H1 (cell line): ENCODE results near the gene PAXX. TPM values are rescaled to one million over a fixed set of nuclear protein-coding genes. Genes with fewer than 3 reads are reported as not detected.

Experiments
- CTCF ChIA-PET: fragments of 300-600 bp; sonication (Branson Sonifier 250); formaldehyde crosslinking; loops from one replicate; lab custom pipeline; 2021; ENCODE audit not compliant: partially characterized antibody; lab: Charles Lee
- POLR2A ChIA-PET: fragments of 300-600 bp; sonication (Branson Sonifier 250); formaldehyde crosslinking; loops from one replicate; lab custom pipeline; 2021; ENCODE audit warnings: inconsistent platforms; ENCODE audit not compliant: partially characterized antibody; lab: Charles Lee
- DNase-seq, 2 experiments: peaks; one replicate each; pipeline versions ENCODE4 v3.0.0 to v3.0.0-alpha.2; 2010 to 2022; ENCODE audit warnings: low spot score in 2 of 2, low read depth in 1 of 2, mixed read lengths in 1 of 2
- FAIRE-seq: peaks from 2 replicates; lab custom pipeline; 2011; peaks lifted over from hg19 to GRCh38; lab: Jason Lieb, UNC
- H2AFZ ChIP-seq: 2 replicates; pipeline ENCODE4 v1.8.1; 2012; ENCODE audit warnings: low read length, inconsistent platforms
- H2AK5ac ChIP-seq: 2 replicates; pipeline ENCODE4 v1.6.1; 2013; ENCODE audit warnings: low read depth, low read length
- H2BK120ac ChIP-seq: replicated peaks from 2 replicates; pipeline ENCODE3; 2013; ENCODE audit warnings: low read depth, low read length, inconsistent platforms
- H2BK12ac ChIP-seq: 2 replicates; pipeline ENCODE4 v1.6.1; 2013; ENCODE audit warnings: low read depth, low read length
- H2BK15ac ChIP-seq: 2 replicates; pipeline ENCODE4 v1.6.1; 2013; ENCODE audit warnings: low read length
- H2BK20ac ChIP-seq: 2 replicates; pipeline ENCODE4 v1.6.1; 2013; ENCODE audit warnings: low read length
- H2BK5ac ChIP-seq: 2 replicates; pipeline ENCODE4 v1.6.1; 2013; ENCODE audit warnings: low read depth, low read length
- H3K14ac ChIP-seq: 2 replicates; pipeline ENCODE4 v1.6.1; 2013; ENCODE audit warnings: inconsistent platforms; ENCODE audit not compliant: insufficient read length
- H3K18ac ChIP-seq: 2 replicates; pipeline ENCODE4 v1.6.1; 2013; ENCODE audit warnings: low read length; ENCODE audit errors: extremely low read depth
- H3K23ac ChIP-seq: 2 replicates; pipeline ENCODE4 v1.6.1; 2013; ENCODE audit warnings: inconsistent platforms; ENCODE audit not compliant: insufficient read length
- H3K23me2 ChIP-seq: 2 replicates; pipeline ENCODE4 v1.6.1; 2013; ENCODE audit warnings: low read depth, low read length
- H3K27ac ChIP-seq: 2 replicates; pipeline ENCODE4 v1.6.1; 2011; ENCODE audit warnings: low read depth, low read length, inconsistent platforms
- H3K27me3 ChIP-seq, 4 experiments: replicated peaks in 1 of 4; 1 replicate in 1 of 4; 2 replicates in 3 of 4; pipeline versions ENCODE4 v1.6.1 to v1.8.1; 2011 to 2013; ENCODE audit warnings: low read length in 3 of 4, mild to moderate bottlenecking in 3 of 4, inconsistent platforms in 2 of 4, mixed read lengths in 2 of 4, moderate library complexity in 1 of 4; ENCODE audit not compliant: control insufficient read depth in 3 of 4, insufficient read depth in 3 of 4; ENCODE audit errors: extremely low read depth in 1 of 4
- H3K36me3 ChIP-seq, 4 experiments: 2 replicates each; pipeline versions ENCODE4 v1.6.1 to v1.8.1; 2011 to 2013; ENCODE audit warnings: mild to moderate bottlenecking in 4 of 4, low read length in 3 of 4, moderate library complexity in 2 of 4, control low read depth in 1 of 4, inconsistent platforms in 1 of 4; ENCODE audit not compliant: insufficient read depth in 4 of 4, control insufficient read depth in 2 of 4
- H3K4ac ChIP-seq: replicated peaks from 2 replicates; pipeline ENCODE3; 2013; ENCODE audit warnings: low read length, low read depth, mixed read lengths, inconsistent platforms; ENCODE audit not compliant: insufficient read length
- H3K4me1 ChIP-seq, 4 experiments: replicated peaks in 1 of 4; 1 replicate in 1 of 4; 2 replicates in 3 of 4; pipeline versions ENCODE4 v1.6.1 to v1.8.1; 2011 to 2013; ENCODE audit warnings: low read length in 3 of 4, inconsistent platforms in 2 of 4, mixed read lengths in 1 of 4; ENCODE audit not compliant: insufficient read depth in 4 of 4, control insufficient read depth in 3 of 4
- H3K4me2 ChIP-seq, 2 experiments: 2 replicates each; pipeline versions ENCODE4 v1.6.1 to v1.8.1; 2011 to 2013; ENCODE audit warnings: low read depth in 2 of 2, low read length in 2 of 2, control low read depth in 1 of 2, inconsistent platforms in 1 of 2, mild to moderate bottlenecking in 1 of 2; ENCODE audit not compliant: insufficient read depth in 1 of 2
- H3K4me3 ChIP-seq, 4 experiments: fragments of 200-600, 300-600 bp in 1 of 4; sonication (generic), shearing (Covaris generic), sonication (Bioruptor Twin) in 1 of 4; 2 replicates each; pipeline versions ENCODE4 v1.5.1 to v1.8.1; 2011 to 2016; ENCODE audit warnings: low read length in 4 of 4, low read depth in 3 of 4, control low read depth in 2 of 4, inconsistent platforms in 2 of 4, mild to moderate bottlenecking in 2 of 4, mixed read lengths in 1 of 4, moderate library complexity in 1 of 4; ENCODE audit not compliant: insufficient read depth in 2 of 4; ENCODE audit errors: extremely low read depth in 1 of 4
- H3K56ac ChIP-seq: replicated peaks from 2 replicates; pipeline ENCODE3; 2013; ENCODE audit warnings: low read depth, mild to moderate bottlenecking, mixed read lengths, low read length, inconsistent platforms; ENCODE audit not compliant: insufficient read length
- H3K79me1 ChIP-seq: 2 replicates; pipeline ENCODE4 v1.6.1; 2013; ENCODE audit warnings: low read depth, low read length, control low read depth
- H3K79me2 ChIP-seq, 2 experiments: 2 replicates each; pipeline versions ENCODE4 v1.6.1 to v1.8.1; 2012 to 2013; ENCODE audit warnings: low read length in 2 of 2, mild to moderate bottlenecking in 2 of 2, inconsistent platforms in 1 of 2; ENCODE audit not compliant: insufficient read depth in 2 of 2, control insufficient read depth in 1 of 2
- H3K9ac ChIP-seq, 4 experiments: replicated peaks in 1 of 4; 1 replicate in 1 of 4; 2 replicates in 3 of 4; pipeline versions ENCODE4 v1.6.1 to v1.8.1; 2011 to 2013; ENCODE audit warnings: low read depth in 3 of 4, low read length in 3 of 4, control low read depth in 2 of 4, mild to moderate bottlenecking in 2 of 4, moderate library complexity in 2 of 4, inconsistent platforms in 1 of 4; ENCODE audit errors: extremely low read depth in 1 of 4
- H3K9me3 ChIP-seq, 2 experiments: 2 replicates each; pipeline versions ENCODE4 v1.6.1 to v1.8.1; 2012 to 2013; ENCODE audit warnings: mild to moderate bottlenecking in 2 of 2, moderate library complexity in 2 of 2, control low read depth in 1 of 2, inconsistent platforms in 1 of 2, low read depth in 1 of 2, low read length in 1 of 2, mixed read lengths in 1 of 2; ENCODE audit not compliant: insufficient read depth in 2 of 2
- H4K20me1 ChIP-seq, 2 experiments: replicated peaks in 1 of 2; 2 replicates each; pipeline versions ENCODE3 to v1.8.1; 2011 to 2013; ENCODE audit warnings: inconsistent platforms in 2 of 2, low read length in 2 of 2, mild to moderate bottlenecking in 1 of 2; ENCODE audit not compliant: insufficient read depth in 2 of 2, control insufficient read depth in 1 of 2
- H4K5ac ChIP-seq: 2 replicates; pipeline ENCODE4 v1.6.1; 2013; ENCODE audit warnings: low read length, low read depth, mixed read lengths, inconsistent platforms; ENCODE audit not compliant: insufficient read length
- H4K8ac ChIP-seq: 2 replicates; pipeline ENCODE4 v1.8.0; 2013; ENCODE audit warnings: mild to moderate bottlenecking, moderate library complexity, low read length, inconsistent platforms; ENCODE audit not compliant: insufficient read depth; ENCODE audit errors: extremely low read depth
- H4K91ac ChIP-seq: replicated peaks from 2 replicates; pipeline ENCODE3; 2013; ENCODE audit warnings: low read length, mixed read lengths, inconsistent platforms; ENCODE audit not compliant: insufficient read length
- ASH2L ChIP-seq: fragments of 200-600, 300-600 bp; sonication (generic); IDR thresholded peaks from one replicate; pipeline ENCODE4 v1.7.1; 2017; ENCODE audit warnings: low read length
- CEBPB ChIP-seq: IDR thresholded peaks from 2 replicates; pipeline ENCODE4 v1.6.1; 2012; ENCODE audit warnings: low read depth, low read length
- CHD1 ChIP-seq: IDR thresholded peaks from 2 replicates; pipeline ENCODE4 v1.6.1; 2012; ENCODE audit warnings: low read depth, low read length, improper control_type of control experiment
- CTBP2 ChIP-seq: IDR thresholded peaks from 2 replicates; pipeline ENCODE4 v1.7.0; 2011; ENCODE audit warnings: borderline replicate concordance, mild to moderate bottlenecking, moderate library complexity, mixed read lengths, low read length; ENCODE audit not compliant: insufficient read depth, insufficient read length
- GABPA ChIP-seq: IDR thresholded peaks from 2 replicates; pipeline ENCODE4 v1.6.1; 2011; ENCODE audit warnings: mild to moderate bottlenecking, low read length, moderate library complexity, borderline replicate concordance; ENCODE audit not compliant: insufficient read depth
- NANOG ChIP-seq: IDR thresholded peaks from 2 replicates; pipeline ENCODE4 v1.6.1; 2011; ENCODE audit warnings: low read length, low read depth, mild to moderate bottlenecking, inconsistent platforms; ENCODE audit not compliant: insufficient read depth, poor library complexity, severe bottlenecking
- POLR2AphosphoS5 ChIP-seq: IDR thresholded peaks from 2 replicates; pipeline ENCODE4 v1.6.1; 2011; ENCODE audit warnings: low read depth, low read length
- POU5F1 ChIP-seq: IDR thresholded peaks from 2 replicates; pipeline ENCODE4 v1.6.1; 2011; ENCODE audit warnings: low read depth, mild to moderate bottlenecking, low read length, moderate library complexity
- RBBP5 ChIP-seq: IDR thresholded peaks from 2 replicates; pipeline ENCODE4 v1.7.1; 2012; ENCODE audit warnings: low read depth, mild to moderate bottlenecking, inconsistent platforms, low read length, moderate library complexity, borderline replicate concordance
- RFX5 ChIP-seq: IDR thresholded peaks from 2 replicates; pipeline ENCODE4 v1.6.1; 2011; ENCODE audit warnings: low read depth, low read length, improper control_type of control experiment, borderline replicate concordance
- SIN3A ChIP-seq, 2 experiments: IDR thresholded peaks in 1 of 2; conservative IDR thresholded peaks in 1 of 2; 2 replicates each; pipeline ENCODE4 v1.6.1; 2011 to 2012; ENCODE audit warnings: low read length in 2 of 2, improper control_type of control experiment in 1 of 2, low read depth in 1 of 2, mild to moderate bottlenecking in 1 of 2
- YY1 ChIP-seq: IDR thresholded peaks from 2 replicates; pipeline ENCODE4 v1.6.1; 2011; ENCODE audit warnings: low read depth, mild to moderate bottlenecking, low read length
- WGBS, 2 experiments: shearing (Covaris generic) in 1 of 2; methylation state at CpG; one replicate each; pipeline versions ENCODE4 v1.1.6 to v1.1.7; 2013 to 2015; ENCODE audit warnings: low lambda C conversion rate in 2 of 2, mixed read lengths in 2 of 2, inconsistent platforms in 1 of 2, low coverage in 1 of 2, missing lambda C conversion rate in 1 of 2; ENCODE audit not compliant: insufficient replicate concordance in 2 of 2, insufficient coverage in 1 of 2, insufficient read length in 1 of 2; ENCODE audit errors: extremely low coverage in 1 of 2, missing lambda C conversion rate in 1 of 2; 5-methylcytosine and 5-hydroxymethylcytosine counted together
- polyA plus RNA-seq, 7 experiments: library from polyadenylated mRNA; depleted of rRNA in 3 of 7; stranded (reverse) in 5 of 7; unstranded in 2 of 7; fragments of >200 nt in 5 of 7; fragments of 200-250 nt in 2 of 7; gene quantifications; 1 replicate in 5 of 7; 2 replicates in 1 of 7; 4 replicates in 1 of 7; pipeline versions ENCODE4 v1.2.1 to v1.2.3, GENCODE V29; 2011 to 2013; ENCODE audit warnings: missing spikeins in 2 of 7, mixed read lengths in 2 of 7
- total RNA-seq: library from RNA; stranded (reverse); fragmentation: NEBNext Ultra II Directional; extraction: Animal tissue kit (Norgen Biotek cat#: 25700); gene quantifications from 2 replicates; pipeline ENCODE4 v1.2.1, GENCODE V29; 2021

The PAXX gene
- total and polyA plus RNA-seq, 2 of the 8 experiments (the other 6 are each of a cell fraction or from before 2014, with no cell fraction given): 43.4 to 45.9 TPM

- H3K4me2 ChIP-seq: no peak overlapping the region
- no peak overlapping the region for H2BK5ac ChIP-seq
- H3K27ac ChIP-seq: no peak overlapping the region
- H3K27me3 ChIP-seq: no peaks in the 10 kb centered on the region
- H3K4me1 ChIP-seq: no peaks in the 10 kb centered on the region
- FAIRE-seq (no peak), DNase-seq (no peak)
- H2BK120ac ChIP-seq: no peak overlapping the region
- no peaks in the 10 kb centered on the region for H3K23me2 ChIP-seq
- ChIA-PET POLR2A (no interaction called here), CTCF (interaction anchor here (1.3 to 9.4 kb wide), 5 partner anchors 11 to 64 kb away, joined by 5 to 38 read pairs (median 26); partner anchors contain the start of gene C8G)
- H2BK12ac ChIP-seq: no peak overlapping the region
- H3K9me3 ChIP-seq: no peaks in the 10 kb centered on the region
- no peak overlapping the region for H3K56ac ChIP-seq
- no peak overlapping the region for H3K9ac ChIP-seq
- H3K36me3 ChIP-seq: no peaks in the 10 kb centered on the region
- no peak overlapping the region for H2BK15ac ChIP-seq
- H4K20me1 ChIP-seq: no peaks in the 10 kb centered on the region
- no peak overlapping the region for H4K91ac ChIP-seq
- no peaks in the 10 kb centered on the region for H3K79me2 ChIP-seq
- H3K4me3 ChIP-seq: no peak overlapping the region
- no peak overlapping the region for H3K18ac ChIP-seq
- no peaks in the 10 kb centered on the region for H3K79me1 ChIP-seq
- no peak overlapping the region for H4K8ac ChIP-seq
- no peak overlapping the region for H3K14ac ChIP-seq
- H2BK20ac ChIP-seq: no peak overlapping the region
- H2AFZ ChIP-seq: no peak overlapping the region
- TF ChIP-seq CHD1 (no peak), RBBP5 (no peak), SIN3A (conservative IDR thresholded peaks at IDR 0.05 in 1 of 2, IDR thresholded peaks at IDR 0.05 in 1 of 2; ENCODE audit: low read depth in 1 of 2, low read length in 2 of 2) (no peak), NANOG (no peak), GABPA (no peak), ASH2L (no peak), RFX5 (no peak), YY1 (no peak), POLR2AphosphoS5 (no peak), CEBPB (no peak), CTBP2 (no peak), POU5F1 (no peak)
- H3K4ac ChIP-seq: no peak overlapping the region
- H2AK5ac ChIP-seq: no peak overlapping the region
- no peak overlapping the region for H3K23ac ChIP-seq
- no peak overlapping the region for H4K5ac ChIP-seq
- WGBS, 2 experiments: 89% methylated on average over 12 of the region's 14 CpGs; no CpG with 5 or more reads in 1 of the 2 experiments
These were observed 20.5 kb upstream of the PAXX start for GRCh38 chr9:136971746-136972145.
